Right lobe of liver (tissue), 6 donors: ENCODE results near the gene UBE2E2. TPM values are rescaled to one million over a fixed set of nuclear protein-coding genes. Genes with fewer than 3 reads are reported as not detected.

Experiments
- ATAC-seq, 4 donors: fragments of 200-7000 bp; cut with Tn5 transposase; one replicate each; pipeline ENCODE4 v1.9.1; 2020; ENCODE audit warnings: mild to moderate bottlenecking in 4 of 4, moderate library complexity in 4 of 4
- DNase-seq, 3 donors: peaks; one replicate each; pipeline ENCODE4 v3.0.0-alpha.2; 2020
- H3K27ac ChIP-seq, 3 donors: fragments of 200-600 bp; one replicate each; pipeline ENCODE4 v1.8.0; 2022
- H3K27me3 ChIP-seq, 2 donors: fragments of 200-600 bp; one replicate each; pipeline ENCODE4 v1.8.0; 2022
- H3K36me3 ChIP-seq, 4 donors: fragments of 200-600 bp; sonication (generic) in 1 of 4; one replicate each; pipeline versions ENCODE4 v1.5.1 to v1.8.0; 2017 to 2022; ENCODE audit warnings: control low read depth in 1 of 4
- H3K4me1 ChIP-seq, 4 donors: fragments of 200-600 bp; sonication (generic) in 1 of 4; one replicate each; pipeline versions ENCODE4 v1.5.1 to v1.8.0; 2017 to 2022; ENCODE audit warnings: control low read depth in 1 of 4
- H3K4me3 ChIP-seq, 3 donors: fragments of 200-600 bp; one replicate each; pipeline ENCODE4 v1.8.0; 2022
- H3K9me3 ChIP-seq, 4 donors: fragments of 200-600 bp; sonication (generic) in 1 of 4; one replicate each; pipeline versions ENCODE4 v1.5.1 to v1.8.0; 2017 to 2022; ENCODE audit warnings: control low read depth in 1 of 4
- POLR2A ChIP-seq: fragments of 450-650 bp; IDR thresholded peaks from one replicate; pipeline ENCODE4 v1.6.1; 2017; ENCODE audit warnings: antibody characterized with exemption, mild to moderate bottlenecking
- WGBS: methylation state at CpG from one replicate; pipeline ENCODE4 v1.1.6; 2018; ENCODE audit warnings: low coverage, low lambda C conversion rate; ENCODE audit not compliant: insufficient coverage; ENCODE audit errors: missing lambda C conversion rate; 5-methylcytosine and 5-hydroxymethylcytosine counted together
- intact Hi-C, 2 donors: fragments of 100-400 bp; cut with DNase I; formaldehyde crosslinking; loops; one replicate each; pipeline versions ENCODE4 v1.11.2 to v1.14.1; 2022
- total RNA-seq, 6 experiments: library from RNA; depleted of rRNA in 2 of 6; stranded (reverse); fragments of >200 nt in 2 of 6; fragmentation: NEBNext Ultra II Directional in 3 of 6; extraction: Animal tissue kit (Norgen Biotek cat#: 25700) in 3 of 6; gene quantifications; one replicate each; pipeline versions ENCODE4 v1.1.0 to v1.2.4, GENCODE V29; 2016 to 2023
- TF ChIP-seq, protein P1 (sequence below), 4 donors: fragments of 200-600 bp in 3 of 4; fragments of 450-650 bp in 1 of 4; IDR thresholded peaks; one replicate each; pipeline versions ENCODE4 v1.5.1 to v1.8.0; 2016 to 2022; ENCODE audit warnings: antibody characterized with exemption in 4 of 4, mild to moderate bottlenecking in 2 of 4
- donor health status: DM: no; HTN: yes; CAD: no.
- donor health status: DM: no; HTN: no; CAD: no.
- donor health status: DM: no; HTN: no; CAD: no.
- donor health status: DM: no; HTN: yes; CAD: no.
- donor health status: DM: no; HTN: yes; CAD: no.

The UBE2E2 gene
- total RNA-seq, 6 experiments from 2014 or later = 17.2 to 29.1 (median 18.1) TPM

DNA sequence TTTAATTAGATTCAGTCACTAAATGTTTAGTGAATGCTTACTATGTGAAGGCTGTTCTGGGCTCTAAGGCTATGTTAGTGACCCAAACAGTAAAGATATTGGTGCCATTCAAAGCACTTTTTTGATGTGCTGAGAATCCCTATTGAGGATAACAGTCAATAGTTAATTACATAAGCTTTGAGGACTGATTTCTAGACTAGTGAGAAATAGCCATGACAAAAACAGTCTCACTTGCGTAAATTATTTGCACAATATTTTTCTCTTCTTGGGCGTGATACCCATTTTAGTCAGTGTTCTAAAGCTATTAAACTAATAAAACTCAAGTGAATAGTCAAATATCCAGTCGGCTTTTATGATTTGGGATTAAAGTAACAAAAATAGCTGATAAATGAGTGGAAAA lies 74.6 kb downstream of the UBE2E2 start:
- DNase-seq = no peak
- Histone ChIP-seq H3K4me3 (no peak overlapping the region), H3K9me3 (no peaks in the 10 kb centered on the region), H3K36me3 (no peaks in the 10 kb centered on the region), H3K4me1 (peaks cover 0 to 11% (median 4%) of the 10 kb centered on the region in 4 donors), H3K27ac (no peak overlapping the region), H3K27me3 (no peaks in the 10 kb centered on the region)
- ATAC-seq = peak; percentile 51 to 72 (median 62)
- TF ChIP-seq, protein P1, sequence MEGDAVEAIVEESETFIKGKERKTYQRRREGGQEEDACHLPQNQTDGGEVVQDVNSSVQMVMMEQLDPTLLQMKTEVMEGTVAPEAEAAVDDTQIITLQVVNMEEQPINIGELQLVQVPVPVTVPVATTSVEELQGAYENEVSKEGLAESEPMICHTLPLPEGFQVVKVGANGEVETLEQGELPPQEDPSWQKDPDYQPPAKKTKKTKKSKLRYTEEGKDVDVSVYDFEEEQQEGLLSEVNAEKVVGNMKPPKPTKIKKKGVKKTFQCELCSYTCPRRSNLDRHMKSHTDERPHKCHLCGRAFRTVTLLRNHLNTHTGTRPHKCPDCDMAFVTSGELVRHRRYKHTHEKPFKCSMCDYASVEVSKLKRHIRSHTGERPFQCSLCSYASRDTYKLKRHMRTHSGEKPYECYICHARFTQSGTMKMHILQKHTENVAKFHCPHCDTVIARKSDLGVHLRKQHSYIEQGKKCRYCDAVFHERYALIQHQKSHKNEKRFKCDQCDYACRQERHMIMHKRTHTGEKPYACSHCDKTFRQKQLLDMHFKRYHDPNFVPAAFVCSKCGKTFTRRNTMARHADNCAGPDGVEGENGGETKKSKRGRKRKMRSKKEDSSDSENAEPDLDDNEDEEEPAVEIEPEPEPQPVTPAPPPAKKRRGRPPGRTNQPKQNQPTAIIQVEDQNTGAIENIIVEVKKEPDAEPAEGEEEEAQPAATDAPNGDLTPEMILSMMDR (IDR thresholded peaks at IDR 0.05) = no peak
- TF ChIP-seq POLR2A = no peak
- intact Hi-C loops = no loop called here
- WGBS = 33% methylated on average over 3 of the region's 3 CpGs

DNA sequence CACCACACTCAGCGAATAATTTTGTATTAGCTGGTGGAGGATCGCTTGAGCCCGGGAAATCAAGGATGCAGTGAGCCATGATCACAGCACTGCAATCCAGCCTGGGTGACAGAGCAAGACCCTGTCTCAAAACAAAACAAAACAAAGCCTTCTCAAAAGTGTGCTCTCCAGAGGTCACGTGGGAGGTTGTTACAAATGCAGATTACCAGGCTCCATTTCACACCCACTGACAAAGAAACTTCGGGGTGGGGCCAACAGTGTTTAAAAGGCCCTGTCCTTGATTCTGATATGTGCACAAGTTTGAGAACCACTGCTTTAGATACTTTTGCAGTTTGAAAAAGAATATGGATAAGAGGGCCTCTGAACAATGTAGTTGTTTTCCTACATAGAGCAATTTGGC lies 80.5 kb downstream of the UBE2E2 start:
- Histone ChIP-seq H3K4me3 (no peak overlapping the region), H3K27ac (no peak overlapping the region), H3K4me1 (no peaks in the 10 kb centered on the region), H3K9me3 (no peaks in the 10 kb centered on the region), H3K36me3 (no peaks in the 10 kb centered on the region), H3K27me3 (no peaks in the 10 kb centered on the region)
- DNase-seq (no peak), ATAC-seq (no peak)
- intact Hi-C loops = no loop called here
- WGBS = 88% methylated on average over 5 of the region's 5 CpGs
- TF ChIP-seq, protein P1 (IDR thresholded peaks at IDR 0.05) = no peak
- TF ChIP-seq POLR2A = no peak

DNA sequence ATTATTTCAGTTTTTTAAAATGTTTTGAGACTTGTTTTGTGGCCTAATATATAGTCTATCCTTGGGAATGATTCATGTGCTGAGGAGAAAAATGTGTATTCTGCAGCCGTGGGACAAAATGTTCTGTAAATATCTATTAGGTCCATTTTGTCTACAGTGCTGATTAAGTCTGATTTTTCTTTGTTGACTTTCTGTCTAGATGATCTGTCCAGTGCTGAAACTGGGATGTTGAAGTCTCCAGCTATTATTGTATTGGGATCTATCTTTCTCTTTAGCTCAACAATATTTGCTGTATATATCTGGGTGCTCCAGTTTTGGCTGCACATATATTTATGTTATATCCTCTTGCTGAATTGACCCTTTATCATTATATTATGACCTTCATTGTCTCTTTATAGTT lies 85.2 kb downstream of the UBE2E2 start:
- TF ChIP-seq, protein P1 (IDR thresholded peaks at IDR 0.05) = no peak
- TF ChIP-seq POLR2A = no peak
- intact Hi-C loops = no loop called here
- no peaks in the 10 kb centered on the region for H3K27me3 ChIP-seq
- no peak overlapping the region for H3K27ac ChIP-seq
- WGBS = 43% methylated on average over 1 of the region's 1 CpG
- ATAC-seq = no peak
- H3K36me3 ChIP-seq = no peaks in the 10 kb centered on the region
- DNase-seq = no peak
- H3K9me3 ChIP-seq = no peaks in the 10 kb centered on the region
- no peaks in the 10 kb centered on the region for H3K4me1 ChIP-seq
- H3K4me3 ChIP-seq = no peak overlapping the region

DNA sequence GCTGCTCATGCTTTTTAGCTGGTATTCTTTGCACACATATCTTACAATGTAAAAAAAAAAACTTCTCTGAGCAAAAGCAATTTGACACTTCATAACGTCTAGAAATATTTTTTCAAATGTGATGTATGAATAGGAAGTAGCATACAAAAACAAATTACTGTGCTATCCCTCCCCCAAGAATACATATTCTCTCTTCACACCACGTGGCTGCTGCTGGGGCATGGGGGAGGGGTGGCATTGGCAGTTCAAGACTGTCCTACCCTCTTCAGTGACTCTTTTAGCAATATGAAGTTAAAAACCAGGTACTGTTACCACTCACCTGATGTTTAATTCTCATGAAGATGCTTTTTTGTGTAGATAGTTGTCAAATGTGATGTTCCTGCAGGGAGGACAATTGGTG lies 85.6 kb downstream of the UBE2E2 start:
- Histone ChIP-seq H3K27ac (no peak overlapping the region), H3K4me1 (no peaks in the 10 kb centered on the region), H3K9me3 (no peaks in the 10 kb centered on the region), H3K27me3 (no peaks in the 10 kb centered on the region), H3K4me3 (no peak overlapping the region), H3K36me3 (no peaks in the 10 kb centered on the region)
- WGBS = 36% methylated on average over 2 of the region's 2 CpGs
- intact Hi-C loops = no loop called here
- DNase-seq (no peak), ATAC-seq (no peak)
- no peak for TF ChIP-seq POLR2A
- TF ChIP-seq, protein P1 (IDR thresholded peaks at IDR 0.05) = no peak

DNA sequence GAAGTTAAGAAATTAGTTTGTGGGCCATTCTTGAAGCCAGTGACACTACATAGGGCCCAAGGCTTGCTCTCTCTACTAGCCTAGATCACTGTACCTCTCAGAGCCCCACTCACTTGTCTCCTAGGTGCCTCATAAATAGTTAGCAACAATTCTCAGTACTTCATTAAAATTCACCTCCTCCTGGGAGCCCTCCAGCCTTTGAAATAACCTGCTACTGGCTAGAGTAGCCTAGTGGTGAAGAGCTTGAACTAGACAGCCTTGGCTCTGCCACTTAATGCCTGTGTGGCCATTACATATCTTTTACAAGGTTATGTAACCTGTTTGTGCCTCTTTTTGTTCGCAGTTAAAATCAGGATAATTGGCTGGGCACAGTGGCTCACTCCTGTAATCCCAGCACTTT lies 89.3 kb downstream of the UBE2E2 start:
- WGBS = 100% methylated on average over 1 of the region's 1 CpG
- Histone ChIP-seq H3K4me3 (no peak overlapping the region), H3K9me3 (no peaks in the 10 kb centered on the region), H3K4me1 (no peaks in the 10 kb centered on the region), H3K27ac (no peak overlapping the region), H3K27me3 (no peaks in the 10 kb centered on the region), H3K36me3 (no peaks in the 10 kb centered on the region)
- intact Hi-C loops = no loop called here
- DNase-seq (no peak), ATAC-seq (no peak)
- no peak for TF ChIP-seq POLR2A
- TF ChIP-seq, protein P1 (IDR thresholded peaks at IDR 0.05) = no peak
